Stimulated activated CD8-positive, alpha-beta memory T cell treated with anti-CD3 and anti-CD28 coated beads, Interleukin-7, amount 100 ng/mL, for 1 hour (primary cell): ENCODE results near the gene HMGB1.
"Not testable (repeated sequence)": the region's sequence is repeated elsewhere in the genome, so short reads cannot be mapped to it uniquely, and the experiment has no call there.

Experiments used
- DNase-seq, 2 donors: peaks; one replicate each; pipeline ENCODE4 v3.0.0-alpha.2; 2020; ENCODE audit warnings: low read depth in 2 of 2

Gene HMGB1

GRCh38 chr13:30466358-30466714, 600 bp upstream of the HMGB1 start:
- DNase-seq: no peak

GRCh38 chr13:30465343-30465592, 468 bp downstream of the HMGB1 start:
- DNase-seq: no peak

GRCh38 chr13:30464496-30465342, 1.0 kb downstream of the HMGB1 start:
- DNase-seq: peak; percentile 55

GRCh38 chr13:30463787-30464495, 1.8 kb downstream of the HMGB1 start:
- peak; percentile 37 to 42 for DNase-seq

DNA sequence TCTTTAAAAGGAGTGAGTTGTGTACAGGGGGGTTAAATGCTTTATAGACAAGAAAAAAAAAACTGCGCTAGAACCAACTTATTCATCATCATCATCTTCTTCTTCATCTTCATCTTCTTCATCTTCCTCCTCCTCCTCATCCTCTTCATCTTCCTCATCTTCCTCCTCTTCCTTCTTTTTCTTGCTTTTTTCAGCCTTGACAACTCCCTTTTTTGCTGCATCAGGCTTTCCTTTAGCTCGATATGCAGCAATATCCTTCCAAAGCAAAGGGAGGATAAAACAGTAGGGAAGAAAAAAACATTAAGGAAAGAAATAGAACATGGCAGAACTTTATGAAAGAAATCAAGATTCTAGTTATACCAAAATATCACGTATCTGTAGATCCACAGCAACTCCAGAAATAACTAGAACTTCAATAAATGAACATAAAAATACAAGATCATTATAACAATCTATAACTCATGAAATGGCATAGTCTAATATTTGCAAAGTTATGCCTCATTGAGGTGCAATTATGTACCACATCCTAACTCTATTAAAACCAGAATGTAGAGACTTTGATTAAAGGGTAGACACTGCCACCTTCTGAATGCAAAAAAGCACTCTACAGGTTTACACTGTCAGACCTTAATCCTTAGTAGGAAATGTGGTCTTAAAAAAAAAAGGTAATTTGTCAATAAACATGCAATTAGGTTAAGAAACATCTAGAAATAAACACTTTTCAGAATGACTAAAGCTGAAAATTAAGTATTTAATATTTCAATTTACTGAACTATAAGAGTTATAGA, 4.3 kb downstream of the HMGB1 start:
- not testable (repeated sequence) for DNase-seq

- no peak for DNase-seq
Measured at GRCh38 chr13:30457306-30457891, 8.3 kb downstream of the HMGB1 start.

GRCh38 chr13:30456290-30456689, 9.4 kb downstream of the HMGB1 start:
- no peak for DNase-seq

GRCh38 chr13:30454991-30455390, 10.7 kb downstream of the HMGB1 start:
- no peak for DNase-seq

GRCh38 chr13:30453727-30454126, 12.0 kb downstream of the HMGB1 start:
- DNase-seq: no peak

DNA sequence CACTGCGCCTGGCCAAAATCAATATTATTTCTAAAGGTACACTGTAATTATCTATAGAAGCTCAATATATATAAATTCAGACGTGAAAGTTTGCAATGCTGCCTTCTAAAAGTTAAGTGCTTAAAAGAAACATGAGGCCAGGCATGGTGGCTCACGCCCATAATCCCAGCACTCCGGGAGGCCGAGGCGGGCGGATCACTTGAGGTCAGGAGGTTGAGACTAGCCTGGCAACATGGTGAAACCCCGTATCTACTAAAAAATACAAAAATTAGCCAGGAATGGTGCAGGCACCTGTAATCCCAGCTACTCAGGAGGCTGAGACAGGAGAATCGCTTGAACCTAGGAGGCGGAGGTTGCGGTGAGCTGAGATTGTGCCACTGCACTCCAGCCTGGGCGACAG, 14.3 kb downstream of the HMGB1 start:
- DNase-seq: not testable (repeated sequence)

DNA sequence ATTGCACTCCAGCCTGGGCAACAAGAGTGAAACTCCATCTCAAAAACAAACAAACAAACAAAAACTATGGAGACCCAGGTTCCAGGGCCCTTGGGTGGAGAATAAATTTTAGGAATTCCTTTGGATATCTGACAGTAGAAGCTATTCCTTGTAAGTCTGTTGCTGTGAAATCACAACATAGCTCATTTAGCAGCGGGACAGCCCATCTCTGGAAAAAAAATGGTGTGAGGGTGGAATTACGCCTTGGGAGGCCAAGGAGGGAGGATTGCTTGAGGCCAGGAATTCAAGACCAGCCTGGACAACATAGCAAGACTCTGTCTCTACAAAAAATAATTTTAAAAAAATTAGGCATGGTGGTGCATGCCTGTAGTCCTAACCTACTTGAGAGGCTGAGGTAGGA, 15.7 kb downstream of the HMGB1 start:
- DNase-seq: no peak

- no peak for DNase-seq
Measured at GRCh38 chr13:30448441-30448840, 17.3 kb downstream of the HMGB1 start.

DNA sequence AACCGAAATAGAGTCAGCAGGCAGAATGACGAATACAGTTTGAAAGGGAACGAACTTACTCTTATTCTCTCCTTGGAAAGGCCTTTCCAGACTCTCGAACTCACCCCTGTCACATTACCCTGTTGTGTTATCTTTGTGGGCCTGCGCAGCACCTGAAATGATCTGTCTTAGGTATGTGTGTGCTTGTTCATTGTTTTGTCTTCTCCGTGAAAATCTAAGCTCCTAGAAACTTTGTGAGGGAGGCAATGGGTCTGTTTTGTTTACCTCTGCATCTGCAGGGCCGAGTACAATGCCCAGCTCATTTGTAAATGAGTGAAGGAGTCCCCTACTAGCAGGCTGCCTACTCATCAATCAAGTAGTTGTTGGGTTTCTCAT, 19.6 kb downstream of the HMGB1 start:
- no peak for DNase-seq

GRCh38 chr13:30443957-30444404, 21.8 kb downstream of the HMGB1 start:
- no peak for DNase-seq

DNA sequence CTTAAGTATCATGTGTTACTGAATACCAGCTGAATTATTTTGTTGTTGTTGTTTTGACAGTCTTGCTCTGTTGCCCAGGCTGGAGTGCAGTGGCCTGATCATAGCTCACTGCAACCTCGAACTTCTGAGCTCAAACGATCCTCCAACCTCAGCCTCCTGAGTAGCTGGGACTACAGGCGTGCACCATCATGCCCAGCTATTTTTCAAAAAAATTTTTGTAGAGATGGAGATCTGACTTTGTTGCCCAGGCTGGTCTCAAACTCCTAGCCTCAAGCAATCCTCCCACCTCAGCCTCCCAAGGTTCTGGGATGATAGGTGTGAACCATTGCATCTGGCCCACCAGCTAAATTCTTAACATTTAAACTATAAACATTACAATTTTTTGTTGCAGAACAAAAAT, 22.2 kb downstream of the HMGB1 start:
- not testable (repeated sequence) for DNase-seq

GRCh38 chr13:30442926-30443325, 22.8 kb downstream of the HMGB1 start:
- no peak for DNase-seq

- DNase-seq: no peak
Measured at GRCh38 chr13:30440910-30441703, 24.6 kb downstream of the HMGB1 start.

DNA sequence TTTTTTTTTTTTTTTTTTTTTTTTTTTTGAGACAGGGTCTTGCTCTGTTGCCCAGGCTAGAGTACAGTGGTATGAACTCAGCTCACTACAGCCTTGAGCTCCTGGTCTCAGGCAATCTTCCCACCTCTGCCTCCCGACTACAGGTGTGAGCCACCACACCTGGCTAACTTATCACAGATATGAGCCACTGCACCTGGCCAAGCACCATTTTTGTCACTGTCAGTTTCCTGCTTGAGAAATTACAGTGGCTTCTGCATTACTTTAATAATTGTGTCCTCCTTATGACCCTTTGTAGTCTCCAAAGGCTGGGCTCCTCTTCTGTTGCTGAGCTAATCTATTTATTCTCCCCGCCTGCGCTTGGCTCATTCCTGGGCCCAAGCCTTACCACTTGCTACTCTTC, 27.4 kb downstream of the HMGB1 start:
- DNase-seq: no peak

DNA sequence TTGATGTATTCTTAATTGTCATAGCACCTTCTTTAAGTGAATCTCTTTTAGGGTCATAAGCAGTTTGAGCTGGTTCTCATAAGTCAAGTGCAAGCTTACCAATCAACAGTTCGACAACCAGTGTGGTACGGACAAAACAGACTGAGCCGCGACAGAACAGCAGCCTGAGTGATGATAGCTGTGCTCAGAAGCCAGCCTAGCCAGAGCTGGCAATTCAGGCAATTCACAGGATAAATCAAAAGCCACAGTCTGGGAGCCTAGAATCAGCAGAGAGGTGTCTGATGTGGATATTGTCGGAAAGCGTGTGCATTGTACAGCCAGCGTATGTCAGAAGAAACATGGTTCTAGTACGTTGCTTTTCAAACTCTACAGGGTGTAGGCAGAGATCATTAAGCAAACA, 28.6 kb downstream of the HMGB1 start:
- DNase-seq: no peak

GRCh38 chr13:30435911-30436451, 29.8 kb downstream of the HMGB1 start:
- no peak for DNase-seq

GRCh38 chr13:30431269-30431940, 34.3 kb downstream of the HMGB1 start:
- no peak for DNase-seq
